GM12874 (cell line): ENCODE data around the gene NLRP9.

Experiments
- TF ChIP-seq, protein P1 (sequence below): IDR thresholded peaks from 2 replicates; pipeline ENCODE4 v1.5.1; 2011; ENCODE audit warnings: low read depth, mild to moderate bottlenecking, control low read depth, low read length, moderate library complexity; ENCODE audit not compliant: insufficient read depth

NLRP9 gene

DNA sequence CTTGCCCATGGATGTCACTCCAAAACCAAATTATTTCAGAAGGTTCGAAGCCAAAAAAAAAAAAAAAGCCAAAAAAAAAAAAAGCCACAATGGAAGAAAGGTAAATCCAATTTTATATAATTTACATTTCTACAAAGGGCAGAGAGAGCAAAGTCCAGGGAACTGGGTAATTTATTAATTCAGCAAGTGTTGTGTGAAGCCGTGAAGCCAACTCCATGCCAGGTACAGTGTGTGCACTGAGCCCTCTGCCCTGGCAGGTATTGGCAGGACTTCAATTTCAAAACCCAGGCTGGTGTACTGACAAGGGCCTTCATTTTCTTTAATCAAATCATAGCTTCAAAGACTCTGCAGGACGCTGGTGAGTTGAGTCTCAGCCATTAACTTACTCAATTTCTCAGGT is 15.2 kb upstream of the NLRP9 start:
- TF ChIP-seq, protein P1, sequence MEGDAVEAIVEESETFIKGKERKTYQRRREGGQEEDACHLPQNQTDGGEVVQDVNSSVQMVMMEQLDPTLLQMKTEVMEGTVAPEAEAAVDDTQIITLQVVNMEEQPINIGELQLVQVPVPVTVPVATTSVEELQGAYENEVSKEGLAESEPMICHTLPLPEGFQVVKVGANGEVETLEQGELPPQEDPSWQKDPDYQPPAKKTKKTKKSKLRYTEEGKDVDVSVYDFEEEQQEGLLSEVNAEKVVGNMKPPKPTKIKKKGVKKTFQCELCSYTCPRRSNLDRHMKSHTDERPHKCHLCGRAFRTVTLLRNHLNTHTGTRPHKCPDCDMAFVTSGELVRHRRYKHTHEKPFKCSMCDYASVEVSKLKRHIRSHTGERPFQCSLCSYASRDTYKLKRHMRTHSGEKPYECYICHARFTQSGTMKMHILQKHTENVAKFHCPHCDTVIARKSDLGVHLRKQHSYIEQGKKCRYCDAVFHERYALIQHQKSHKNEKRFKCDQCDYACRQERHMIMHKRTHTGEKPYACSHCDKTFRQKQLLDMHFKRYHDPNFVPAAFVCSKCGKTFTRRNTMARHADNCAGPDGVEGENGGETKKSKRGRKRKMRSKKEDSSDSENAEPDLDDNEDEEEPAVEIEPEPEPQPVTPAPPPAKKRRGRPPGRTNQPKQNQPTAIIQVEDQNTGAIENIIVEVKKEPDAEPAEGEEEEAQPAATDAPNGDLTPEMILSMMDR: no peak

DNA sequence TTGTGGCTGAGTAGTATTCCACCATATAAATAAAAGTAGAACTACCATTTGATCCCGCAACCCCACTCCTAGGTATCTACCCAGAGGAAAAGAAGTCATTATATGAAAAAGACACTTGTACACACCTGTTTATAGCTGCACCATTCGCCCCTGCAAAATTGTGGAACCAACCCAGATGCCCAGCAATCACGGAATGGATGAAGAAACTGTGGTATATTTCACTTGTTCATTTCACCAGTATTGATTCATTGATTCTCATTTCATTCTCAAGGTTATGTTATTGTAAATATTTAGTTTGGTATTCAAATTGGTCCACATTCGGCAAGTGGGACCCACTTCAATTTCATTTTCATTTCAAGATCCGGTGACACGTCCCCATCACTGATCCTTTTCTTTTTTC is 12.5 kb upstream of the NLRP9 start:
- TF ChIP-seq, protein P1: no peak

DNA sequence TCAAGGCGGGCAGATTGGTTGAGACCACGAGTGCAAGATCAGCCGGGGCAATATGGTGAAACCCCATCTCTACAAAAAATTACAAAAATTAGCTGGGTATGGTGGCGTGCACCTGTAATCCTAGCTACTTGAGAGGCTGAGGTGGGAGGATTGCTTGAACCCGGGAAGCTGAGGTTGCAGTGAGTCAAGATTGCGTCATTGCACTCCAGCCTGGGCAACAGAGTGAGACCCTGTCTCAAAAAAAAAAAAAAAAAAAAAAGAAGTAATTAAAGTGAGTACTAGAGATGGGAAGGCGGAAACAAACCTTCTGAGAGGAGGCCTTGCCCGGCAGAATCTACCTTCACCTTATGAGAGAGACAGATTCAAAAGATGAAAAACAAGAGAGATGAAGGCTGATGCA is 14.7 kb downstream of the NLRP9 start:
- TF ChIP-seq, protein P1: no peak

DNA sequence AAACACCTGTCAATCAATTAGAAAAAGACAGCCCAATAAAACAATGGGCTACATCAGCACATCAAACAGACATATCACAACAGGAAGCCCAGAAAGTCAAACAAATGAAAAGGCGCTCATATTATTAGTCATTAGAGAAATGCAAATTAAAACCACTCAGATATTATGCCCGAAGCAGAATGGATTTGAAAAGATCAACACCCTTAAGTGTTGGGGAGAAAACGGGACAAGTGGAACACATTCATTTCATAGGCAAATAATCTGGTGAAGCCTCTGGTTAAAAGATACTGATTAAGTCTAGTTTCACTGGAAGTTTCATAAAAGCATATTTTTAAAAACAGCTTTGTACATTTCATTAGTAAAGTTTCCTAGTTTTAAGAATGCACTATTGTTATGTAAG is 17.4 kb downstream of the NLRP9 start:
- TF ChIP-seq, protein P1: no peak

DNA sequence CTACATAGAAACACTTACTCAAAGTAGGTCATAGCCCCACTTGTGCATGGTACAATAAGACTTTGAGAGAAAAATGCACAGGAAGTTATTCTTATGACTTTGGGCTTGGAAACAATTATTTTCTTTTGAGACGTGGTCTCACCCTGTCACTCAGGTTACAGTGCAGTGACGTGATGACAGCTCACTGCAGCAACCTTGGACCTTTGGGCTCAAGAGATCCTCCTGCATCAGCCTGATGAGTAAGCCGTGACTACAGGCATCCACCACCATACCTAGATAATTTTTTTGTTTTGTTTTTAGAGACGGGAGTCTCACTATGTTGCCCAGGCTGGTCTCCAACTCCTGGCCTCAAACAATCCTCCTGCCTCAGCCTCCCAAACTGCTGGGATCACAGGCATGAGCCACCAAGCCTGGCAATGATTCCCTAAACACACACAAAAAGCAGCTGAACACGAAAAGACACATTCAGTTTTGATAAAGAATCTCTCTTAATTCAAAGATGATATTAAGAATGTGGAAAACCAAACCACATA is 17.9 kb downstream of the NLRP9 start:
- TF ChIP-seq, protein P1: no peak

DNA sequence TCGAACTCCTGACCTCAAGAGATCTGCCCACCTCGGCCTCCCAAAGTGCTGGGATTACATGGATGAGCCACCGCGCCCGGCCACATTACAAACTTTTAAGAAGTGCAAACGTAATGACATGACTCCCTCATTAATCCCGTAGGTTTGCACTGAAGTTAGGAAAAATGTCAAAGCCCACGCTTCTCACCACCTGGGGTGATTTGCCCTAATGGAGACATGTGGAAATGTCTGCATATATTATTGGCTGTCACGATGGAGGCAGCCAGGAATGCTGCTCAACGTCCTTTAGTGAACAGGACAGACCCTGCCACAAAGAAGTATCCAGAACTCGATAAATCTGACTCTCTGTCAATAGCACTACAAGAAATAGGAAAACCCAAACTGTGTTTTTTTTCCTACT is 21.0 kb downstream of the NLRP9 start:
- TF ChIP-seq, protein P1: no peak

DNA sequence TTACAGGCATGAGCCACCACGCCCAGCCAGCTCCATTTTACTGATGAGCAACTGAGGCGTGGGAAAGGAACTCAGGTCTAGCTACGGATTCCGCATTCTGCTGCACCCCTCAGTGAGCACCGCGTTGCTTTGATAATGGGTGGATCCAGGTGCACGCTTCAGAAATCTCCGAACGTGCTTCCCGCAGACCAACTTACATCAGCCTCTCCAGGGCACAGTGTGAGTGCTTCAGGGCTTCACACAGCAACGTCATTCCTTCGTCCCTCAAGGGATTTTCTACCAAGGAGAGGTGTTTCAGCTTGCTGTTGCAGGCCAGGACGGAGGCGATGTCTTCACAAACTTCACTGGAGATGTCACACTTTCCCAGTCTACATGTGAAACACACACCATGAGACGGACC is 21.7 kb downstream of the NLRP9 start:
- TF ChIP-seq, protein P1: no peak
